H9 (cell line): ENCODE results near the gene FARP1. TPM values are rescaled to one million over a fixed set of nuclear protein-coding genes. Genes with fewer than 3 reads are reported as not detected.

Experiments used
- DNase-seq: peaks from one replicate; pipeline ENCODE4 v3.0.0-alpha.2; 2017
- H2AFZ ChIP-seq: one replicate; pipeline ENCODE4 v1.6.1; 2013; ENCODE audit warnings: mild to moderate bottlenecking, low read length, control low read depth, moderate library complexity
- H2AK5ac ChIP-seq: 2 replicates; pipeline ENCODE4 v1.6.1; 2013; ENCODE audit warnings: low read length, control low read depth, mixed read lengths; ENCODE audit not compliant: insufficient read length
- H2BK120ac ChIP-seq: one replicate; pipeline ENCODE4 v1.6.1; 2013; ENCODE audit warnings: low read depth, mild to moderate bottlenecking, low read length, control low read depth, inconsistent platforms; ENCODE audit not compliant: poor library complexity, severe bottlenecking
- H2BK12ac ChIP-seq: 2 replicates; pipeline ENCODE4 v1.6.1; 2013; ENCODE audit warnings: low read length, control low read depth, mixed read lengths, low read depth; ENCODE audit not compliant: insufficient read length
- H2BK15ac ChIP-seq: 2 replicates; pipeline ENCODE4 v1.6.1; 2013; ENCODE audit warnings: low read depth, low read length, control low read depth
- H2BK20ac ChIP-seq: one replicate; pipeline ENCODE4 v1.6.1; 2013; ENCODE audit warnings: low read depth, mild to moderate bottlenecking, low read length, control low read depth, inconsistent platforms; ENCODE audit not compliant: poor library complexity, severe bottlenecking
- H2BK5ac ChIP-seq: 2 replicates; pipeline ENCODE4 v1.6.1; 2013; ENCODE audit warnings: low read length, control low read depth, mixed read lengths; ENCODE audit not compliant: insufficient read length
- H3K14ac ChIP-seq: 2 replicates; pipeline ENCODE4 v1.6.1; 2013; ENCODE audit warnings: low read length, control low read depth; ENCODE audit not compliant: insufficient read depth
- H3K18ac ChIP-seq: 2 replicates; pipeline ENCODE4 v1.6.1; 2013; ENCODE audit warnings: low read depth, mild to moderate bottlenecking, mixed read lengths, low read length, control low read depth; ENCODE audit not compliant: insufficient read length
- H3K23ac ChIP-seq: 2 replicates; pipeline ENCODE4 v1.6.1; 2013; ENCODE audit warnings: low read length, control low read depth, mixed read lengths, low read depth; ENCODE audit not compliant: insufficient read length
- H3K23me2 ChIP-seq: 2 replicates; pipeline ENCODE4 v1.6.1; 2013; ENCODE audit warnings: low read depth, mild to moderate bottlenecking, mixed read lengths, low read length, control low read depth; ENCODE audit not compliant: insufficient read length, poor library complexity, severe bottlenecking
- H3K27ac ChIP-seq: 2 replicates; pipeline ENCODE4 v1.5.1; 2013; ENCODE audit warnings: low read length, control low read depth, mixed read lengths, low read depth; ENCODE audit not compliant: insufficient read length
- H3K27me3 ChIP-seq: 2 replicates; pipeline ENCODE4 v1.6.1; 2013; ENCODE audit warnings: low read length, control low read depth, inconsistent platforms; ENCODE audit not compliant: insufficient read depth
- H3K4ac ChIP-seq: 2 replicates; pipeline ENCODE4 v1.6.1; 2013; ENCODE audit warnings: low read depth, mild to moderate bottlenecking, control low read depth, inconsistent platforms, low read length, moderate library complexity
- H3K4me1 ChIP-seq: 2 replicates; pipeline ENCODE4 v1.6.1; 2013; ENCODE audit warnings: low read length, control low read depth, inconsistent platforms; ENCODE audit not compliant: insufficient read depth
- H3K4me2 ChIP-seq: 2 replicates; pipeline ENCODE4 v1.6.1; 2013; ENCODE audit warnings: low read length, control low read depth, mixed read lengths; ENCODE audit not compliant: insufficient read length, insufficient read depth
- H3K56ac ChIP-seq: 2 replicates; pipeline ENCODE4 v1.6.1; 2013; ENCODE audit warnings: low read depth, mild to moderate bottlenecking, mixed read lengths, low read length, control low read depth; ENCODE audit not compliant: insufficient read length
- H3K79me1 ChIP-seq: 2 replicates; pipeline ENCODE4 v1.6.1; 2013; ENCODE audit warnings: low read depth, mild to moderate bottlenecking, moderate library complexity, low read length, control low read depth, inconsistent platforms; ENCODE audit not compliant: insufficient read depth, poor library complexity, severe bottlenecking
- H3K79me2 ChIP-seq: 2 replicates; pipeline ENCODE4 v1.6.1; 2013; ENCODE audit warnings: low read length, control low read depth, inconsistent platforms; ENCODE audit not compliant: insufficient read depth
- H3K9ac ChIP-seq: 2 replicates; pipeline ENCODE4 v1.6.1; 2013; ENCODE audit warnings: low read length, control low read depth, mixed read lengths; ENCODE audit not compliant: insufficient read length; ENCODE audit errors: extremely low read depth
- H3K9me3 ChIP-seq: one replicate; pipeline ENCODE4 v1.6.1; 2013; ENCODE audit warnings: low read depth, low read length, inconsistent platforms; ENCODE audit not compliant: control insufficient read depth
- H3T11ph ChIP-seq: one replicate; pipeline ENCODE4 v1.6.1; 2013; ENCODE audit warnings: mild to moderate bottlenecking, low read length, control low read depth, inconsistent platforms
- H4K20me1 ChIP-seq: one replicate; pipeline ENCODE4 v1.6.1; 2013; ENCODE audit not compliant: control insufficient read depth, insufficient read length, insufficient read depth
- H4K5ac ChIP-seq: 2 replicates; pipeline ENCODE4 v1.6.1; 2013; ENCODE audit warnings: low read depth, mild to moderate bottlenecking, mixed read lengths, low read length, control low read depth; ENCODE audit not compliant: insufficient read length
- H4K8ac ChIP-seq: replicated peaks from 2 replicates; pipeline ENCODE4 v1.6.1; 2013; ENCODE audit warnings: low read length, control low read depth, mixed read lengths, low read depth; ENCODE audit not compliant: insufficient read length
- H4K91ac ChIP-seq: 2 replicates; pipeline ENCODE4 v1.6.1; 2013; ENCODE audit warnings: low read depth, mild to moderate bottlenecking, moderate library complexity, mixed read lengths, low read length, control low read depth; ENCODE audit not compliant: insufficient read length
- H3K27ac Mint-ChIP-seq, 3 experiments: 2 replicates in 2 of 3; 3 replicates in 1 of 3; pipeline ENCODE4 v1.8.0; 2020 to 2021; ENCODE audit warnings: mixed read lengths in 3 of 3, mild to moderate bottlenecking in 1 of 3, moderate library complexity in 1 of 3
- H3K27me3 Mint-ChIP-seq: 2 replicates; pipeline ENCODE4 v1.8.0; 2021; ENCODE audit warnings: low read depth, mild to moderate bottlenecking, moderate library complexity, mixed read lengths
- H3K36me3 Mint-ChIP-seq, 3 experiments: 2 replicates in 2 of 3; 3 replicates in 1 of 3; pipeline ENCODE4 v1.8.0; 2020 to 2021; ENCODE audit warnings: low read depth in 3 of 3, mixed read lengths in 3 of 3; ENCODE audit not compliant: insufficient read depth in 1 of 3
- H3K4me1 Mint-ChIP-seq, 2 experiments: 2 replicates each; pipeline ENCODE4 v1.8.0; 2020; ENCODE audit warnings: mixed read lengths in 2 of 2
- H3K4me3 Mint-ChIP-seq, 2 experiments: 2 replicates in 1 of 2; 3 replicates in 1 of 2; pipeline ENCODE4 v1.8.0; 2020 to 2021; ENCODE audit warnings: mild to moderate bottlenecking in 2 of 2, mixed read lengths in 2 of 2, moderate library complexity in 1 of 2
- H3K9me3 Mint-ChIP-seq, 2 experiments: 2 replicates in 1 of 2; 3 replicates in 1 of 2; pipeline ENCODE4 v1.8.0; 2020; ENCODE audit warnings: mild to moderate bottlenecking in 2 of 2, mixed read lengths in 2 of 2, moderate library complexity in 1 of 2
- WGBS: extraction: QIAGEN DNeasy Blood & Tissue Kit; methylation state at CpG from one replicate; pipeline ENCODE4 v1.1.7; 2013; ENCODE audit warnings: missing lambda C conversion rate, low lambda C conversion rate, mixed read lengths; ENCODE audit not compliant: insufficient read length; ENCODE audit errors: extremely low coverage; 5-methylcytosine and 5-hydroxymethylcytosine counted together
- total RNA-seq: library from RNA; stranded (reverse); gene quantifications from 2 replicates; pipeline ENCODE4 v1.2.1, GENCODE V29; 2021
- TF ChIP-seq, protein P1 (sequence below): fragments of 200-600 bp; sonication (generic); conservative IDR thresholded peaks from 3 replicates; pipeline ENCODE4 v1.8.0; 2021; ENCODE audit warnings: antibody characterized with exemption, mild to moderate bottlenecking

FARP1 gene
- total RNA-seq, 1 experiment from 2014 or later: 95.9 TPM

DNA sequence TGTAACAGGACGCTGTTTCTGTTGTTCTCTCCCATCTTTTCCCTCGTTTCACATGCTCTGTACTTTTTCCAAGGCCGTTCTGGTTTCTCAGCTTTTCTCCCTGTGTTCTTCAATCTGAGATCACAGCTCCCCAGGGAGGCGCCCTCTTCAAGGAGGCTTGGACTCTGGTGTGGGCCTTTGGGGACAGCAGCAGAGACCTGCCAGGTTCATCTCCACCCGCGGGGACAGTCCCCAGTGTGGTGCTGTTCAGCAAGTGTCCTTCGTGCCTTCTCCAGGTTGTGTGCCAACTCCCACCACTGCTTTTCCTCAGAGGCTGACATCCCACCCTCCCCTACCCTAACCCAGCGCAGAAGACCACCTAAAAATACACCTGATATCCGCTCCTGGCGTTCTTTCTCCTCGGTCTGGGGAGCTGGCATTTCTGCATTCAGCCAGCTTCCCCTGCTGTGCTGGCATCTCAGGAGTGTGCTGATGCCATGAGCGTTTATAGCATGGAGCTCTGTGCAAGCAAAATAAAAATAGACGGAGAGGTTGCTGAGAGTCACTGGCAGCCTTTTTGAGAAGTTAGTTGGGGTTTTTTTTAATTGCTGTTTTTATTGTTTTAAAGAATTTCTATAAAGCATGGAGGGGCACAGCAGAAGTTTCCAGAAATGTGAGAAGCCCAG, 284.6 kb downstream of the FARP1 start:
- Histone ChIP-seq H2AFZ (no peak overlapping the region), H3K79me2 (no peaks in the 10 kb centered on the region), H3K9me3 (no peaks in the 10 kb centered on the region), H4K20me1 (no peaks in the 10 kb centered on the region), H3K4me1 (no peaks in the 10 kb centered on the region), H3K9ac (no peak overlapping the region), H3K27me3 (no peaks in the 10 kb centered on the region), H3K4ac (no peak overlapping the region), H3K56ac (no peak overlapping the region), H3K18ac (no peak overlapping the region), H2AK5ac (no peak overlapping the region), H4K8ac (no peak overlapping the region), H2BK20ac (no peak overlapping the region), H3K4me2 (no peak overlapping the region), H3K14ac (no peak overlapping the region), H2BK120ac (no peak overlapping the region), H3K23ac (no peak overlapping the region), H4K91ac (no peak overlapping the region), H2BK12ac (no peak overlapping the region), H3T11ph (no peak overlapping the region), H2BK15ac (no peak overlapping the region), H2BK5ac (no peak overlapping the region), H3K27ac (no peak overlapping the region), H4K5ac (no peak overlapping the region), H3K79me1 (no peaks in the 10 kb centered on the region), H3K23me2 (no peaks in the 10 kb centered on the region)
- no peak for DNase-seq
- no CpG with 5 or more reads among the region's 13 CpGs for WGBS
- TF ChIP-seq, protein P1, sequence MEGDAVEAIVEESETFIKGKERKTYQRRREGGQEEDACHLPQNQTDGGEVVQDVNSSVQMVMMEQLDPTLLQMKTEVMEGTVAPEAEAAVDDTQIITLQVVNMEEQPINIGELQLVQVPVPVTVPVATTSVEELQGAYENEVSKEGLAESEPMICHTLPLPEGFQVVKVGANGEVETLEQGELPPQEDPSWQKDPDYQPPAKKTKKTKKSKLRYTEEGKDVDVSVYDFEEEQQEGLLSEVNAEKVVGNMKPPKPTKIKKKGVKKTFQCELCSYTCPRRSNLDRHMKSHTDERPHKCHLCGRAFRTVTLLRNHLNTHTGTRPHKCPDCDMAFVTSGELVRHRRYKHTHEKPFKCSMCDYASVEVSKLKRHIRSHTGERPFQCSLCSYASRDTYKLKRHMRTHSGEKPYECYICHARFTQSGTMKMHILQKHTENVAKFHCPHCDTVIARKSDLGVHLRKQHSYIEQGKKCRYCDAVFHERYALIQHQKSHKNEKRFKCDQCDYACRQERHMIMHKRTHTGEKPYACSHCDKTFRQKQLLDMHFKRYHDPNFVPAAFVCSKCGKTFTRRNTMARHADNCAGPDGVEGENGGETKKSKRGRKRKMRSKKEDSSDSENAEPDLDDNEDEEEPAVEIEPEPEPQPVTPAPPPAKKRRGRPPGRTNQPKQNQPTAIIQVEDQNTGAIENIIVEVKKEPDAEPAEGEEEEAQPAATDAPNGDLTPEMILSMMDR: no peak
- H3K4me3 Mint-ChIP-seq: no peak overlapping the region
- H3K4me1 Mint-ChIP-seq: peaks cover 2 to 5% of the 10 kb centered on the region in 2 experiments; a peak in 2 of 4 replicates
- H3K27me3 Mint-ChIP-seq: no peaks in the 10 kb centered on the region
- peaks cover 6 to 43% (median 32%) of the 10 kb centered on the region in 3 experiments; a peak in 6 of 7 replicates for H3K36me3 Mint-ChIP-seq
- H3K9me3 Mint-ChIP-seq: no peaks in the 10 kb centered on the region
- H3K27ac Mint-ChIP-seq: no peak overlapping the region
